ENCODE results near the gene CYFIP2.

DNA sequence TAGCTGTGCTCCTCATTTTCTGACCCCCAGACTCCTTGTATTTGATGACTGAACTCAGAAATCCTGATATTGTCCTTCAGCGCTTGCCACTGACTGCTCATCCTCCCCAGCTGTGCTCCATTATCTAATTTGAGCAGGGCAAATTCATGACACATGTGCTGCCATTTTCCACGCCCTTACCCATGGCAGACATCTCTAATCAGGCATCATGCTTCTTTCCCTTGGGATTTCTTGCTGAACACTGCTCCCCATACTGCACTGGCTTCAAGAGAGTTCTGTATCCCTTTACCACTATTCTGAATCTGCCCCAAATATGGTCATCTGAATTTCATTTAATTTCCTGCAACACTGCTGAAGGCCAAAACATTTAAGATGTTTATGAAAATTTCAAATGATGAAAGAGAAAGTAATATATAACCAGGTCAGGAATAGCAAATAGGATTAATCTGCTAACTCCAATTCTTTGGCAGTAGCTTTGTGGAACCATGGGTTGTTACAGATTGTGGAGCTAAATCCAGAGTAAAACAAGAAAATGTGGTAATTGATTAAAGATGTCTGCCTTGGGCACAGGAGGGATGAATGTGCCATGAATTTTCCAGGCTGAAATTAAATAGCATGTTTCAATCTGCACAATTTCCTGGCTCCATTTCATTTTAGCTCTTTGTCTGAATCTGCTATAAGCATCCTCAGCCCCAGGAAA lies 93.6 kb downstream of the CYFIP2 start:
- TF ChIP-seq EZH2 (IDR thresholded peaks at IDR 0.05; ENCODE audit: borderline replicate concordance) = no peak
- no peak for TF ChIP-seq CTCF (IDR thresholded peaks at IDR 0.05; ENCODE audit: poor library complexity)
